CD1c-positive myeloid dendritic cell (primary cell): Measurements from ENCODE around the gene ARHGEF4.

Experiments
- DNase-seq: peaks from one replicate; pipeline ENCODE4 v3.0.0-alpha.2; 2016; ENCODE audit errors: extremely low spot score

The ARHGEF4 gene

DNA sequence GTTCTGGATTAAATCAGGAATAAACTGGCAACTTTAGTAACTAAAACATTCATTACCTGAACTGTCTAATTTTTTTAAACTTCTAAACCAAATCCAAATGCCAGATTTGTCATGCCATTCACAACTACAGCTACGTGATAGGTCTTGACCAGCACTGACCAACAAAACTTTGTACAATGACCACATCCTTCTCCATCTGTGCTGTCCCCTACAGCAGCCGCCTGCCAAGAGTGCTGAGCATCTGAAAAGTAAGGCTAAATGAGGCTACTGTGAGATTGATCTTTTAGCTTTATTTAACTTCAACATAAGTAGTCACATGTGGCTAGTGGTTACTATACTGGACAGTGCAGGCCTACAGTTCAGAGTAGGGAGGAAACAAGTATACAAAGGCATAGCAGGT lies 248.9 kb downstream of the ARHGEF4 start:
- DNase-seq = no peak

DNA sequence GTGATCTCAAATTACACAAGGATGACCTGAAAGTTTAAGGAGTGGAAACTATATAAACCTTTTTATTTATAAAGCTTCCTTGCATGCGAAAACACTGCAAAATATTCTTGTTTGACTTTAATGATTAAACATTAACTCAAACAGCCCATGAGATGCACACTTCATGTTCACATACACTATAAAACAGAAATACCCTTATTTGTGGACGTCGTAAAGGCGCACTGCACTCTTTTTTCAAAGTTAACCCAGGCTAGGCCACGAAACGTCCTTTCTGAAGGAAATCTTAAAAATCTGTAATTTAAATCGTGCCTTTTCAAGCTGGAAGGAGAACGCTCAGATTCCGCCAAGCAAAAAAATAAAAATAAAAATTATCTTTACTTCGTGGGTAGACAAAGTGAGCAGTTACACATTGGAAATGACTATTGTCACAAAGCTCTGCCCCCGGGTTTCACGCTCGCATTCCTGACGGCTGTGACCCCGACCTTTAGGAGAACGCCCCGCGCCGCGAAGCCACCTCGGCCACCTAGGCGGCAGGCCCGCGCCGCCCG lies 255.8 kb downstream of the ARHGEF4 start:
- no peak for DNase-seq

DNA sequence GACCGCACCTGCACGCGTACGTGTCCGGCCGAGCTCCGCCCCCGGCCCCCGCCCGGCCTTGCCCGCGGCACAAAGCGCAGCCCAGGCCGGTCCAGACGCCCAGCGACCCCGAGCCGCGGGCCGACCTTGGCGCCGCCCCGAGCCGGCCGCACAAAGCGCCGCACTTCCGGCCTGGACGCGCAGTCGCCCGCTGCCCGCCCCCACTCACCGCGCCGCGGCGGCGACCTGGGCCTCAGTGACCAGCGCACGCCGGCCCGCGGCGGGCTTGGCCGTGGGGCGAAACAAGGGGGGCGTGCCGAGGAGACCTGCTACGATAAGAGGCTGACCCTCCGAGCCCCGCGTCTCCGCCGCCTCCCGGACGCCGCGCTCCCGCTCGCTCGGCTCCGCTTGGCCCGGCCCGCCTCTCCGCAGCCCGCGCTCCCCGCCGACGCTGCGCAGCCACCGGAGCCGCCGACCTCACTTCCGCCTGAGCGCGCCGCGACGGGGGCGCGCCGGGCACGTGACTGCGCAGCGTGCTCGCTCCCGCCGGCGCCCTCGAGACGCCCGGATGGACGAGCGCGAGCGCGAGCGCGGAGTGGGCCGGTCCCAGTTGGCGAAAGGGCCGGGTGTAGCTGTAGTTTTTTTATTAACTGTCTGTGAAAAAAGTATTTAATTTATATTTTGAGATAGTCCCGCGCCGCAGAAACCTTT lies 256.4 kb downstream of the ARHGEF4 start, which contains the start of gene FAM168B:
FAM168B (minus strand) TSS at position 455 of the 690 bp plus-strand sequence. CDS start 10,814 bp downstream, outside the sequence.
- DNase-seq = peak; percentile 97

DNA sequence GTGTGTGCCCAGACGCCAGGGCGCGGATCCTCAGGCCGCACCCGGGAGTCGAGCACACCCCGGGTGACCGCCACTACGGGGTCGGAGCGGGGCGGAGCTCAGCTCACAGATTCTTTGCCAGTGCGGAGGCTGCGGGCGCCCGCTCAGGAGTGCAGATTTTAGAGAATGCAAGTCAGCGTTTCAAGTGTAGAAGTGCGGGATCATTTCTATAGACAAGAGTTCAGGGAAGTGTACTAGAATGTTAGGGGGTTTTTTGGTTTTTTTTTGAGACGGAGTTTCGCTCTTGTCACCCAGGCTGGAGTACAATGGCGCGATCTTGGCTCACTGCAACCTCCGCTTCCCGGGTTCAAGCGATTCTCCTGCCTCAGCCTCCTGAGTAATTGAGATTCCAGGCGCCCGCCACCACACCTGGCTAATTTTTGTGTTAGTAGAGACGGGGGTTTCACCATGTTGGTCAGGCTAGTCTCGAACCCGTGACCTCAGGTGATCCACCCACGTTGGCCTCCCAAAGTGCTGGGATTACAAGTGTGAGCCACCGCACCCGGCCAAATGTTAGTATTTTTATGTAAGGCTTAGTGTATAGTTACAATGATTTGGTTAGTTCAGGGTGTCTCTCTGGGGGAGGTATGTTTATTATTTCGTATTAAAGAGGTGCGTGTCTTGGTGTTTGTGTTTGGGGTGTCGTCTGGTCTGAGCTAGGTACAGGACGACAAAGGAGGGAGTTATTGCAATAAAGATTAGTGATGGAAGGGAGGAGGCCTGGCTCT lies 257.2 kb downstream of the ARHGEF4 start:
- DNase-seq = peak; percentile 80

DNA sequence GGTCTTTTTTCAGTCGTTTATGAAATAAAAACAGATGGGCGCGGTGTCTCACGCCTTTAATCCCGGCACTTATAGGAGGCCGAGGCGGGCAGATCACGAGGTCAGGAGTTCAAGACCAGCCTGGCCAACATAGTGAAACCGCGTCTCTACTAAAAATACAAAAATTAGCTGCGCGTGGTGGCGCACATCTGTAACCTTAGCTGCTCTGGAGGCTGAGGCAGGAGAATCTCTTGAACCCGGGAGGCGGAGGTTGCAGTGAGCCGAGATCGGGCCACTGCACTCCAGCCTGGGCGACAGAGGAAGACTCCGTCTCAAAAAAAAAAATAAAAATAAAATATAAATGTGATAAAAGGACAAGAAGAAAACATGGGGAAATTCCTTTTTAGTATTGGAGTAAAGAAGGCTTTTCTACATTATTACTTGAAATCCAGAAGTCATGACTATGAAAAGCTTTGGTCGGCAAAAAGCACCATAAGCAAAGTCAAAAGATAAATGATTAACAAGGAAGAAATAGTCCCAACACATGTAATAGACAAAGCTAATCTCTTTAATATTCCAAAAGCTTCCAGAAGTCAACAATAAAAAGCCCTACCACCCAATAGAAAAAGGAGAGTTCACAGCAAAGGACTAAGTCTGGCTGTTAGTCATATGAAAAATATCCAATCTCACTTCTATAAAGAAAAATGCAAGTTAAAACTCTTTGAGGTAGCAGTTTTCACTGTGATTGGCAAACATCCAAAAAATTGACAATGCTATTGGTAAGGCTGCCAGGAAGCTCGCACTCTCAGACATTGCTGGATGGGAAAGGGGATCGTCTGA lies 258.0 kb downstream of the ARHGEF4 start:
- no peak for DNase-seq
